ENCODE results near the gene ROBO1.
A peak's percentile ranks its signal among the peaks of the same experiment; 100 is the strongest.
"Not testable (repeated sequence)": the region's sequence is repeated elsewhere in the genome, so short reads cannot be mapped to it uniquely, and the experiment has no call there.

ROBO1 gene

DNA sequence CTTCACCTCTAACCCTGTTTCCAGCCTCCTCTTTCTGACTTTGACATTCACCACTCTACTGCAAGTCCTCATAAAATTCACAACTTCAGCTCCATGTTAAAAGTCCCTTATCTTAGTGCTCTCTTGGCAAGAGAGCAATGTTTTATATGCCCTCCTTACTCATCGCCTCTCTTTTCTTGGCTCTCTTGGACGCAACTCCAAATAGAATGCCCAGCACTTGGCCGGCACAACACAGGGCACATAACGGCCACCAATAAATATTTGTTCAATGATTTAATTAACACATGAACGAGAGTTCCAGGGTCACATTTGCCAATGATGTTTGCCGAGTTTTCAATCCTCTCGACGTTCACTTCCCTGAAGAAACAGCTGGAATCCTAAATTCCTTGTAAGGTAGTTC is 401.4 kb downstream of the ROBO1 start:
- DNase-seq: no peak

DNA sequence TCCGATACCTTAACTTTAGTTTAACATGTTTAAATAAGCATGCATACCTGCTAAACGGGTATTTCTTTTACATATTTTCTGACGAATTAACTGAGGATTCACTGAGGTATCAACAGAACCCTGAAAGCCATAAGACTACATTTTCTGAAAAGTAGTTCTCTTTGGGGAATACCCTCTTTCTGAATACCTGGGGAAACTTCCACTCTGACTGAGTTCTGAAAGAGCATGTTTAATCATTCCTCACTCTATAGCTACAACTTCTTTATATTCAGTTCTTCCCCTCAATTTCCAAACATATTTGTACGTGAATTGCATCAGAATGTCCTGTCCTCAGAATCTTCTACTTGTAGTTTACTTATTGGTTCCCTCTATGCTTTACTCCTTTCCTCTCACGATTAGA is 403.0 kb downstream of the ROBO1 start:
- DNase-seq: no peak

DNA sequence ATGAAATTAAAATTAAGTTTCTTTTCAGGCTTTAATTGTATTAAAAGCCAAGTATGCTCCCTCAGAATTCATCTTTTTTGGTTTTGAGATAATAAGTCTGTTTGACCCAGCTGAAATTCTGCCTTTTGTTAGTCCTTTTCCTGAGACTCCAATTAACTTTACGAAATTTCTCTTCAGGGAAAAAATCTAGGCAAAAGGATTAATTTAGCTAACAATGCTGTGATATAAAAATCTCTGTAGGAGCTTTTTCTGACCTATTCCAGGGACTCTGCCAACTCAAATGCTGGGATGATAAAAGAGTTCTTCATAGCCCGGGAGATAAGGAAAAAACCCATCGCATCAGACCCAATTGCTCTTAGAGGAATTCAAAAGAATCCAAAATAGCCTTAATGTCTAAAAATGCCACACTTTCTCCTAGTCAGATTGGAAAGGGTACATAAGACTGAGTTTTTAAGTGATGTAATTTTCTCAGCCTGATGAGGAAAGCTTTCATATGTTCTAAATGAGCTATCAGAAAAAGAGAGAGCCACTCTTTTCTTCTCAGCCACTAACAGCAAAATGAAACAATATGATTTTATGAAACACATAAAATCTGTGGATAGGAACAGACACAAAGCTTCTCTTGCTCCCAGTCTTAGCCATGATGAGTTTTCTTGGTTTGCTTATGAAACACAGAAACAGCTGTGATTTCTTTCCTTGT is 405.1 kb downstream of the ROBO1 start:
- no peak for DNase-seq

- DNase-seq: peak; percentile 13
These were observed 405.9 kb downstream of the ROBO1 start for GRCh38 chr3:79361748-79362378.

- no peak for DNase-seq
These were observed 409.5 kb downstream of the ROBO1 start for GRCh38 chr3:79358327-79358726.

DNA sequence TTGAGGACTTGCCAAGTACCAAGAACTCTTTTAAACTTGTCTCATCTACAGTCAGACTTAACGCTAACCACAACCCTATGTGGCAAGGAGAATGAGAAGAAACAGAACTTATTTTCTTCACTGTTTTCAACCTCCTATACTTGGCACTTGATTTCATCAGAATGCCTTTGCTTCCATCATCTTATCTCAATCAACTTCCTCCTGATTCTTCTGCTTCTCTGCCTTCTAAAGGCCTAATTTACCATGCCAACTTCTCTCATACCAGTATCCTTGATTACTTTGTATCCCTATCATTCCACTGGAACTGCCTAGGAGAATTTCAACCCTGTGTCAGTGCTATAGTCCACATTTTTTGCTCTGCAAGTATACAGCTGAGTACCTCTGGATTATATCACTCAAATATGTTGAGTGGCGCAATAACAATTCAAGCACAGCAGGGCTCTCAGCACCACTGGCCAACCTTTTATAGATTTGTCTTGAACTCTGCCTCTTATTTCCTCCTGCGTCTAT is 413.6 kb downstream of the ROBO1 start:
- peak; percentile 42 for DNase-seq

DNA sequence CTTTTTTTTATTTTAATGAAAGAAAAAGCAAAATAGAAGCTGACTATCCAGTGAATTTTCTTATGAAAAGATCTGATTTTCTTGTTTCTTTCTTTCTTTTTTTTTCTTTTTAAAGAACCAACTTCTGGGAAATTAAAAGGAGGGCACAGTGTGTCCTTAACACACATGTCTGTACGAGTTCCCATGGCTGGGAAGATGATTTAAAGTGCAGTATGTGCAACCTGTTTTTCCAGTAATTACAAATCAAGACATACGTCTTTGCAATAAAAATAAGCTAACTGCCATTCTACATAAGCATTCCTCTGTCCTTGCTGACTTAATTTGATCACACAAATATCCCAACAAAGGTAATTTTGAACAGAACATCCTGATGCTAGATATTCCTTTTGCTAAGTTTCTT is 416.1 kb downstream of the ROBO1 start:
- no peak for DNase-seq

GRCh38 chr3:79344876-79345871 is 422.6 kb downstream of the ROBO1 start:
- DNase-seq: no peak

DNA sequence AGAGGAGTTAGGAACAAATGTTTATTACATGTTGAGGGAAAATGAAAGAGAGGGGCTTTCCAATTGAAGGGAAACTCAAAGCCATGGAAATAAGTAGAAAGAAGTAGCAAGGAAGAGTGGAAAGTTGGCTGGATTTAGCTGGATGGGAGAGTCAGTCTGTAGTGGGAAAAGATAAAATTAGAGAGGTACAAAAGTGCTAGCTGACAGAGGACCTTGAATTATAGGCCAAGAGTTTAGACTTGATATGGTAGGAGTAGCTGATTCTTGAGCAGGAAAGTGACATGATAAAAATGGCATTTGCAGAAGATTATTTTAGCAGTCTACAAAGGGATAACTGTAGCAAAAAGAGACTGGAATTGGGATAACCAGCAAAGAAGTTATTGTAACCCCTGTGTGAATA is 425.8 kb downstream of the ROBO1 start:
- no peak for DNase-seq

DNA sequence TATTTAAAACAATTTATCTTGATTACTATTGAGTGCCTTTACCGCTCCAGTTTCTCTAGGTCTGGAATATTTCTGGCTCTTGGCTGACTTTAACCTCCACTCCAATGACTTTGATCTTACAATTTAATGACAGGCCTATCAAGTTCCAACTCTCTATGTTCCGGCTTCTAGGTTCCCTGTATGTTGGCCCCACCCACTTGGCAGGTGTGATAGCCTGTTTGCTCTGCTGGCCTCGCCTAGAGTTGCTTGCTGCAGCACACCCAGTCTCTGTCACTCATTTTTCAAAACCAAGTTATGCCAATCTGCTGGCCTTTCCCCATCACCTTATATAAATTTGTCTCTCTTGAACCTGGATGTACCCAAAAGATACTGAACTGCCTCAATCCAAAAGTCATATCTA is 428.0 kb downstream of the ROBO1 start:
- no peak for DNase-seq

GRCh38 chr3:79337798-79338197 is 430.0 kb downstream of the ROBO1 start:
- DNase-seq: no peak

DNA sequence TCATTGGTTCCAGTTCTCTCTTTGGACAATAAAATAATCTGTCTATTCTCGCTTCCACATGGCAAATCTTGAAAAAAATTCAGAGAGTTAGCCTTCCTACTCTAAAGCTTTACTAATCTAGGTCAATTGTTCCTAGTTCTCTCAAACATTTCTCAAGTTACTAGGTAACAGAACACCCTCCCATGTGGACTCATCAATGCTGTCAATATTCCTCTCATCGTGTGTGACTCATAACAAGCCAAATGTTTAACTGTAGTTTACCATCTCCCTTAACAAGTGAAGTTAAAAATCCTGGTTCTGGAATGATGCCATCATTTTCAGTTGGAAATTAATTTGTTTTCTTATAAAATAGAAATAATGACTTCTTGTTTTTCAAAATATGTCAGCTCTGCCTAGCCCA is 438.6 kb downstream of the ROBO1 start:
- no peak for DNase-seq

DNA sequence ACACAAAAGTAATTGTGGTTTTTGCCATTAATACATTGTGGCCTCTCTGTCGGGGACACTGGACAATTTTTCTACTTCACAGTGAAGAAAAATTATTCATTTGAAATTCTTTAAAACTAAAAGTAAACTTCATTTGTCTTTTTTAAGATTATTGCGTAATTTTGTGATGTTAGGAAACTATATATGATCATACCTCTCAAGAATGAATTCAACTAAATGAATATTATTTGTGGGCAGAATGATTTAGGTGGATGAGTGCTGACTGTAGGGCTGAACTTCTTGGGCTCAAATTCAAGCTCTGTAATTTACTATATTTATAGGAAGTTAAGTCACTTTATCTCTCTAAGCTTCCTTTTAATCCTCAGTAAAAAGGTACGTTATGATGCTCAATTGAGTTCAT is 441.2 kb downstream of the ROBO1 start:
- no peak for DNase-seq

DNA sequence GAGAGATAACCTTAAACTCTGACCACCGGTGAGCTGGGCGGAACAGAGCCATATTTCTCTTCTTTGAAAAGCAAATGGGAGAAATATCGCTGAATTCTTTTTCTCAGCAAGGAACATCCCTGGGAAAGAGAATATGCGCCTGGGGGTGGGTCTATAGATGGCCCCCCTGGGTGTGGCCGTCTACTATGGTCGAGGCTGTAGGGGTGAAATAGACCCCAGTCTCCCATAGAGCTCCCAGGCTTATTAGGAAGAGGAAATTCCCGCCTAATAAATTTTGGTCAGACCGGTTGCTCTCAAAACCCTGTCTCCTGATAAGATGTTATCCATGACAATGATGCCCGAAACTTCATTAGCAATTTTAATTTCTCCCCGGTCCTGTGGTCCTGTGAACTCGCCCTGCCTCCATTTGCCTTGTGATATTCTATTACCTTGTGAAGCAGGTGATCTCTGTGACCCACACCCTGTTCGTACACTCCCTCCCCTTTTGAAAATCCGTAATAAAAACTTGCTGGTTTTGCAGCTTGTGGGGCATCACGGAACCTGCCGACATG is 441.9 kb downstream of the ROBO1 start:
- DNase-seq: not testable (repeated sequence)

DNA sequence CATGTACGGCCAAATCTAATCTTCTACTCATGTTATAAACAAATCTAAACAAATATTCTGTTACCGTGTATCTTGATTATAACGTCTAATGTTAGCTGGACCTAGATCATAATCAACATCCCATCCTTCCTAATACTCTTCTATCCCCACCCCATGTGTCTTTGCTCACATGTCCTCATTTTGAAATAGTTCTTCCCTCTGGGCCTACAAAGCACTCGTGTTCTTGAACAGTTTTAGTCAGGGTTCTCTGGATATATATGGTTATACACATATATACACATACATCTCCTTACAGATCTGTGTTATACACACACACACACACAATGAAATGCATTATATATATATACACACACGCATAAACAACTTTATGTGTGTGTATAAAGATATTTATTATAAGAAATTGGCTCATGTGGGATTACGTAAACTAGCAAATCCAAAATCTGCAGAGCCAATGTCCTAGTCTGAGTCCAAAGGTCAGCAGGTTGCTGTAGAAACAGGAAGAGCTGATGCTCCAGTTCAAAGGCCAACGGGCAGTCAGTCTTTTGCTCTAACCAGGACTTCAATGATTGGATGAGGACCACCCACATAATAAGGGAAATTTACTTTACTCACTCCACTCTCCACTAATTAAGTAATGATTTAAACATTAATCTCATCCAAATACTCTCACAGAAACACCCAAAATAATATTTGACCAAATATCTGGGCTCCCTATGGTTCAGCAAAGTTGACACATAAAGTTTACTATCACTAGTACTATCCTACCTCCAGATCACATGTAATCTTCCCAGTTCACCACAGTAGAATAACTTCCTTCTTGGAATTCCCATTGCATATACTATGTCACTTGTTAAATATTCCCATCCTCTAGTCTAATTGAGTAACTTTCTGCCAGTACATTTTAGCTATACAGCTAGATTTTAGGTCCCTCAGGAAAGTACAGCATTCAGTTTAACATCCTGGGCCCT is 450.0 kb downstream of the ROBO1 start:
- no peak for DNase-seq

- DNase-seq: no peak
These were observed 452.8 kb downstream of the ROBO1 start for GRCh38 chr3:79314962-79315361.

GRCh38 chr3:79314544-79314943 is 453.3 kb downstream of the ROBO1 start:
- no peak for DNase-seq

DNA sequence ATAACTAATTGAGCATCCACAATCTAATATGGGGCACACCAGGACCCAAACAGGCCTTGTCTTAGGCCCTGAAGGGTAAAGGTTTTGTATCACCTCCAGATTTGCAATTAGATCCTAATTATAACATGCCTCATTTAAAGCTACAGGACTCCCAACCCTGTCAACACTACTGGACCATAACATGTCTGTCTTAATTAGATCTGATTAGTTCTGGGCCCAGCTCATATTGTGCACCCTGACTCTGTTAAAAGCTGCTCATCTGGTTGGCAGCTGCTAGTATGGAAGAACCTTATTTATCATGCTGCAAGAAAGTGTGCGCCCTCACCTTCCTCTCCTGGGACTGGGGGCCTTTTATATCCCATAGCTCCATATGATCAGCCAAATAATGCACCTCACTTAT is 457.8 kb downstream of the ROBO1 start:
- DNase-seq: no peak

DNA sequence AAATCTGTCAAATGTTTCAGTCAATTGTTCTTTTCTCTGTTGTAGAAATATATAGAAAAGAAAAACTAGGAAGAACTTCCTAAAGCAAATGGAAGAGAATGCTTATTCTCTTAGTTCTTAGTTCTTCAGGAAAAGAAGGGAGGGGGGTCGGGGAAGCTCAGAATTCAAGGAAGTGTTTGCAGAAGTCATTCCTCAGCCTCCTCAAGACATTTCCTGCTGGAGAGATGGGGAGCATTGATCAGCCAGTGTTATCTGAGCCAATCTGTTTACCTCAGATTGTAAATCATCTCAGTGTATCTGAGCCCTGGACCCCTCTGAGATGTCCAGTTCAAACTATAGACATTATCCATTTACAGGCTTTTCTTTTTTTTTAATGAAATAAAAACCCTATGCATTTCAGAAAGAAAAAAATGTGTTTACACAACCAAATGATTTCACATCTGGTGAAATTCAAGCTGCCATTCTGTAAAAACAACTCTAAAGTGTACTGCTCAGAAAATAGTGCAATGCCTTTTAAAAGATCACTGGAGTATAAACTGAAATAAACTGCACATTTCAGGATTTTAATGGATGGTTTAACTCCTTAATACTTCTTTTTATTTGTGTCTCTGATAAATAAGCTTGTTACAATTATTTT is 460.7 kb downstream of the ROBO1 start:
- DNase-seq: no peak

DNA sequence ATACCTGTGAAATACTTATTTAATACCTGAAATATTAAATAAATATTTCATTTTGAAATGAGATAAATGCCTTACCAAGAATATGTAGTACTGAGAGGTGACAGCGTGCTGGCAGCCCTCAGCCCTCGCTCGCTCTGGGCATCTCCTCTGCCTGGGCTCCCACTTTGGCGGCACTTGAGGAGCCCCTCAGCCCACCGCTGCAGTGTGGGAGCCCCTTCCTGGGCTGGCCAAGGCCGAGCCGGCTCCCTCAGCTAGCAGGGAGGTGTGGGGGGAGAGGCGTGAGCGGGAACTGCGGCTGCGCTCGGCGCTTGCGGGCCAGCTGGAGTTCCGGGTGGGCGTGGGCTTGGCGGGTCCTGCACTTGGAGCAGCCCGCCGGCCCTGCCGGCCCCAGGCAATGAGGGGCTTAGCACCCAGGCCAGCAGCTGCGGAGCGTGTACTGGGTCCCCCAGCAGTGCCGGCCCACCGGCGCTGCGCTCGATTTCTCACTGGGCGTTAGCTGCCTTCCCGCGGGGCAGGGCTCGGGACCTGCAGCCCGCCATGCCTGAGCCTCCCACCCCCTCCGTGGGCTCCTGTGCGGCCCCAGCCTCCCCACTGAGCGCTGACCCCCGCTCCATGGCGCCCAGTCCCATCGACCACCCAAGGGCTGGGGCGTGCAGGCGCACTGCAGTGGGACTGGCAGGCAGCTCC is 467.7 kb downstream of the ROBO1 start:
- not testable (repeated sequence) for DNase-seq

Measured in NCI-H2227 treated with DMSO at 0.1 percent for 48 hours (cell line).